Endothelial cell of umbilical vein (primary cell): ENCODE data around the gene GRM2. TPM values are rescaled to one million over a fixed set of nuclear protein-coding genes. Genes with fewer than 3 reads are reported as not detected.

ENCODE experiments used
- BruUV-seq: library from RNA; stranded (reverse); fragments of 400-500 nt; replicated peaks from 2 replicates; lab custom pipeline; 2021; lab: Mats Ljungman, UMichigan
- CTCF ChIA-PET: fragments of 300-600, 350-600 bp; sonication (Branson Sonifier 250); formaldehyde crosslinking; loops from one replicate; lab custom pipeline; 2021; ENCODE audit warnings: antibody characterized with exemption, inconsistent platforms; lab: Charles Lee
- POLR2A ChIA-PET: fragments of 300-600, 350-600 bp; sonication (Branson Sonifier 250); formaldehyde crosslinking; loops from one replicate; lab custom pipeline; 2021; ENCODE audit warnings: antibody characterized with exemption, inconsistent platforms; lab: Charles Lee
- DNase-seq: peaks from one replicate; pipeline ENCODE4 v3.0.0-alpha.2; 2011; ENCODE audit warnings: low read depth, low spot score
- FAIRE-seq: peaks from 2 replicates; lab custom pipeline; 2011; peaks lifted over from hg19 to GRCh38; lab: Jason Lieb, UNC
- H2AFZ ChIP-seq: 2 replicates; pipeline ENCODE4 v1.6.0; 2012; ENCODE audit warnings: low read depth, low read length, control low read depth, inconsistent platforms
- H3K27ac ChIP-seq: 2 replicates; pipeline ENCODE4 v1.5.1; 2011; ENCODE audit warnings: low read depth, mild to moderate bottlenecking, control low read depth, low read length, moderate library complexity; ENCODE audit not compliant: insufficient read depth
- H3K27me3 ChIP-seq, 2 experiments: 2 replicates each; pipeline versions ENCODE4 v1.6.0 to v1.6.1; 2011; ENCODE audit warnings: low read length in 2 of 2, mixed read lengths in 1 of 2; ENCODE audit not compliant: control insufficient read depth in 2 of 2, insufficient read depth in 2 of 2
- H3K36me3 ChIP-seq, 2 experiments: 2 replicates in 1 of 2; 3 replicates in 1 of 2; pipeline ENCODE4 v1.5.1; 2011; ENCODE audit warnings: low read length in 2 of 2, mild to moderate bottlenecking in 1 of 2, moderate library complexity in 1 of 2; ENCODE audit not compliant: control insufficient read depth in 2 of 2, insufficient read depth in 2 of 2; ENCODE audit errors: extremely low read depth in 1 of 2
- H3K4me1 ChIP-seq: 3 replicates; pipeline ENCODE4 v1.5.1; 2011; ENCODE audit warnings: mild to moderate bottlenecking, low read length; ENCODE audit not compliant: control insufficient read depth, insufficient read depth; ENCODE audit errors: extremely low read depth
- H3K4me2 ChIP-seq: 2 replicates; pipeline ENCODE4 v1.6.1; 2011; ENCODE audit warnings: low read length, control low read depth, mixed read lengths; ENCODE audit not compliant: insufficient read depth
- H3K4me3 ChIP-seq, 3 experiments: fragments of 200-600 bp in 1 of 3; sonication (generic), shearing (Covaris generic) in 1 of 3; replicated peaks in 1 of 3; 2 replicates each; pipeline ENCODE4 v1.5.1; 2011 to 2016; ENCODE audit warnings: control low read depth in 3 of 3, low read length in 3 of 3, mild to moderate bottlenecking in 2 of 3, inconsistent platforms in 1 of 3, low read depth in 1 of 3, moderate library complexity in 1 of 3; ENCODE audit not compliant: insufficient read depth in 1 of 3
- H3K79me2 ChIP-seq: 2 replicates; pipeline ENCODE4 v1.6.0; 2012; ENCODE audit warnings: low read length, inconsistent platforms; ENCODE audit not compliant: control insufficient read depth, insufficient read depth
- H3K9ac ChIP-seq: replicated peaks from 2 replicates; pipeline ENCODE3; 2011; ENCODE audit warnings: low read length, control low read depth; ENCODE audit not compliant: insufficient read depth; ENCODE audit errors: extremely low read depth
- H3K9me1 ChIP-seq: replicated peaks from 3 replicates; pipeline ENCODE4 v1.6.0; 2011; ENCODE audit warnings: mild to moderate bottlenecking, low read length; ENCODE audit not compliant: control insufficient read depth, insufficient read depth; ENCODE audit errors: extremely low read depth
- H3K9me3 ChIP-seq: replicated peaks from 2 replicates; pipeline ENCODE4 v1.5.1; 2012; ENCODE audit warnings: low read length, inconsistent platforms; ENCODE audit not compliant: control insufficient read depth, insufficient read depth
- H4K20me1 ChIP-seq: replicated peaks from 2 replicates; pipeline ENCODE3; 2011; ENCODE audit warnings: mild to moderate bottlenecking, low read length; ENCODE audit not compliant: control insufficient read depth, insufficient read depth; ENCODE audit errors: extremely low read depth
- GATA2 ChIP-seq: IDR thresholded peaks from 2 replicates; pipeline ENCODE4 v1.7.0; 2011; ENCODE audit warnings: low read depth, mild to moderate bottlenecking, moderate library complexity, mixed read lengths, low read length; ENCODE audit not compliant: insufficient read length, insufficient read depth
- JUN ChIP-seq: IDR thresholded peaks from 2 replicates; pipeline ENCODE4 v1.6.1; 2011; ENCODE audit warnings: borderline replicate concordance, low read depth; ENCODE audit not compliant: insufficient read length, insufficient read depth
- MYC ChIP-seq: IDR thresholded peaks from one replicate; pipeline ENCODE4 v1.6.1; 2011; ENCODE audit warnings: mild to moderate bottlenecking, low read depth, low read length
- POLR2AphosphoS5 ChIP-seq: IDR thresholded peaks from 2 replicates; pipeline ENCODE4 v1.6.1; 2012; ENCODE audit warnings: low read depth, mild to moderate bottlenecking, control low read depth, low read length, moderate library complexity; ENCODE audit not compliant: insufficient read depth
- dilution Hi-C: fragments of 300-500 bp; cut with MboI; formaldehyde crosslinking; loops from one replicate; pipeline ENCODE4 v1.15.0; 2019; ENCODE audit warnings: low sequenced_read_pairs; ENCODE audit not compliant: extremely low pct_ligation_motif_present
- intact Hi-C: fragments of 100-400 bp; cut with micrococcal nuclease; formaldehyde crosslinking; loops from one replicate; pipeline ENCODE4 v1.10.0; 2022
- polyA plus RNA-seq, 4 experiments: library from polyadenylated mRNA; depleted of rRNA in 3 of 4; stranded (reverse) in 3 of 4; unstranded in 1 of 4; fragments of >200 nt; gene quantifications; 2 replicates each; pipeline versions ENCODE4 v1.2.1 to v1.2.3, GENCODE V29; 2011 to 2012; ENCODE audit warnings: missing spikeins in 1 of 4
- total RNA-seq: library from RNA; stranded (reverse); gene quantifications from 2 replicates; pipeline ENCODE4 v1.2.3, GENCODE V29; 2021
- TF ChIP-seq, protein P1 (sequence below): IDR thresholded peaks from 2 replicates; pipeline ENCODE4 v1.6.1; 2011; ENCODE audit not compliant: insufficient read depth, insufficient read length
- TF ChIP-seq, protein P2 (sequence below), 2 donors: IDR thresholded peaks; 1 replicate in 1 of 2; 2 replicates in 1 of 2; pipeline ENCODE4 v1.5.1; 2011; ENCODE audit warnings: low read length in 2 of 2, mild to moderate bottlenecking in 2 of 2, moderate library complexity in 2 of 2, control low read depth in 1 of 2, inconsistent platforms in 1 of 2, low read depth in 1 of 2; ENCODE audit not compliant: insufficient read depth in 1 of 2; ENCODE audit errors: extremely low read depth in 1 of 2

GRM2 gene
- total and polyA plus RNA-seq, 2 donors (not counting 3 experiments of a cell fraction or from before 2014, with no cell fraction given) = 0.10 to 0.51 TPM

DNA sequence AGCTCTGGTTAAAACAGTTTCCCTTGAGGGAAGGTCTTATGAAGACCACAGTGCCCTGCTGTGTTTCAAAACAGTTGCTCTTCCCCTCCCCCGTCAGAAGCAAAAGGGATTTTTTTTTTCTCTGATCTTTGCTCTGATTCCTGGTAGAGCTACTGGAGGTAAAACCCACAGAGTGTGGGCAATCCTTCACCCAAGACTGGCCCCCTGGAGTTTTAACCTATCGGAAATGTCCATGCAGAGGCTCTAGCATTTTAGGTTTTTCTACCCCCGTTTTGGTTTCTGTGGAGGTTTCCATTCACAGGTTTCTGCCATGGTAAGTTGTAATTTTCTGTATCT lies 27.7 kb downstream of the GRM2 start:
- Histone ChIP-seq H4K20me1 (no peaks in the 10 kb centered on the region), H3K9me1 (no peaks in the 10 kb centered on the region), H3K27ac (no peak overlapping the region), H3K9ac (no peak overlapping the region), H3K9me3 (no peaks in the 10 kb centered on the region), H3K27me3 (peaks cover 11 to 17% of the 10 kb centered on the region in 2 experiments), H2AFZ (no peak overlapping the region), H3K4me3 (no peak overlapping the region), H3K79me2 (no peaks in the 10 kb centered on the region), H3K4me2 (no peak overlapping the region), H3K4me1 (no peaks in the 10 kb centered on the region), H3K36me3 (no peaks in the 10 kb centered on the region)
- TF ChIP-seq, protein P1, sequence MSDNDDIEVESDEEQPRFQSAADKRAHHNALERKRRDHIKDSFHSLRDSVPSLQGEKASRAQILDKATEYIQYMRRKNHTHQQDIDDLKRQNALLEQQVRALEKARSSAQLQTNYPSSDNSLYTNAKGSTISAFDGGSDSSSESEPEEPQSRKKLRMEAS = no peak
- TF ChIP-seq MYC (no peak), POLR2AphosphoS5 (no peak), JUN (no peak), GATA2 (no peak)
- TF ChIP-seq, protein P2, sequence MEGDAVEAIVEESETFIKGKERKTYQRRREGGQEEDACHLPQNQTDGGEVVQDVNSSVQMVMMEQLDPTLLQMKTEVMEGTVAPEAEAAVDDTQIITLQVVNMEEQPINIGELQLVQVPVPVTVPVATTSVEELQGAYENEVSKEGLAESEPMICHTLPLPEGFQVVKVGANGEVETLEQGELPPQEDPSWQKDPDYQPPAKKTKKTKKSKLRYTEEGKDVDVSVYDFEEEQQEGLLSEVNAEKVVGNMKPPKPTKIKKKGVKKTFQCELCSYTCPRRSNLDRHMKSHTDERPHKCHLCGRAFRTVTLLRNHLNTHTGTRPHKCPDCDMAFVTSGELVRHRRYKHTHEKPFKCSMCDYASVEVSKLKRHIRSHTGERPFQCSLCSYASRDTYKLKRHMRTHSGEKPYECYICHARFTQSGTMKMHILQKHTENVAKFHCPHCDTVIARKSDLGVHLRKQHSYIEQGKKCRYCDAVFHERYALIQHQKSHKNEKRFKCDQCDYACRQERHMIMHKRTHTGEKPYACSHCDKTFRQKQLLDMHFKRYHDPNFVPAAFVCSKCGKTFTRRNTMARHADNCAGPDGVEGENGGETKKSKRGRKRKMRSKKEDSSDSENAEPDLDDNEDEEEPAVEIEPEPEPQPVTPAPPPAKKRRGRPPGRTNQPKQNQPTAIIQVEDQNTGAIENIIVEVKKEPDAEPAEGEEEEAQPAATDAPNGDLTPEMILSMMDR (IDR thresholded peaks at IDR 0.05; ENCODE audit: extremely low read depth in 1 of 2, insufficient read depth in 1 of 2, low read depth in 1 of 2, low read length in 2 of 2) = no peak
- intact Hi-C loops (no loop called here), dilution Hi-C loops (no loop called here)
- POLR2A ChIA-PET = no interaction called here
- no TSS peak for BruUV-seq
- no peak for DNase-seq
- FAIRE-seq = no peak
- CTCF ChIA-PET = interaction anchor here (0.7 kb wide), 1 partner anchor 24 kb away, joined by 3 read pairs; no protein-coding TSS in a partner anchor
